Measurements from ENCODE around the gene TMEM8B.
A peak's percentile ranks its signal among the peaks of the same experiment; 100 is the strongest.

TMEM8B gene

DNA sequence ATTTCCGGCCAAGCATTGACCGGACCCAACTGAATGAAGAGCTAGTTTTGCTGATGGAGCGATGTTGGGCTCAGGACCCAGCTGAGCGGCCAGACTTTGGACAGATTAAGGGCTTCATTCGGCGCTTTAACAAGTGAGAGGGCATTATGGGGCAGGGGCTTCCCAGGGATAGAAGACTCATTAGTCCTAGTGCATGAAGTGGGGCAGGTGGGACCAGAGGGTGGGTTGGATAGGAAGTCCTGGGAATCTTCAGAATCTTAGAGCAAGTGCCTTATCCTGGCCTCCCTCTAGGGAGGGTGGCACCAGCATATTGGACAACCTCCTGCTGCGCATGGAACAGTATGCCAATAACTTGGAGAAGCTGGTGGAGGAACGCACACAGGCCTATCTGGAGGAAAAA lies 22.9 kb upstream of the TMEM8B start:
- no peak overlapping the region for H3K4me3 ChIP-seq (ENCODE audit: low read depth, low read length)
- H3K4me1 ChIP-seq, result no peaks in the 10 kb centered on the region
- no peaks in the 10 kb centered on the region for H3K9me3 ChIP-seq
- DNase-seq, result no peak
- TF ChIP-seq, protein P1, sequence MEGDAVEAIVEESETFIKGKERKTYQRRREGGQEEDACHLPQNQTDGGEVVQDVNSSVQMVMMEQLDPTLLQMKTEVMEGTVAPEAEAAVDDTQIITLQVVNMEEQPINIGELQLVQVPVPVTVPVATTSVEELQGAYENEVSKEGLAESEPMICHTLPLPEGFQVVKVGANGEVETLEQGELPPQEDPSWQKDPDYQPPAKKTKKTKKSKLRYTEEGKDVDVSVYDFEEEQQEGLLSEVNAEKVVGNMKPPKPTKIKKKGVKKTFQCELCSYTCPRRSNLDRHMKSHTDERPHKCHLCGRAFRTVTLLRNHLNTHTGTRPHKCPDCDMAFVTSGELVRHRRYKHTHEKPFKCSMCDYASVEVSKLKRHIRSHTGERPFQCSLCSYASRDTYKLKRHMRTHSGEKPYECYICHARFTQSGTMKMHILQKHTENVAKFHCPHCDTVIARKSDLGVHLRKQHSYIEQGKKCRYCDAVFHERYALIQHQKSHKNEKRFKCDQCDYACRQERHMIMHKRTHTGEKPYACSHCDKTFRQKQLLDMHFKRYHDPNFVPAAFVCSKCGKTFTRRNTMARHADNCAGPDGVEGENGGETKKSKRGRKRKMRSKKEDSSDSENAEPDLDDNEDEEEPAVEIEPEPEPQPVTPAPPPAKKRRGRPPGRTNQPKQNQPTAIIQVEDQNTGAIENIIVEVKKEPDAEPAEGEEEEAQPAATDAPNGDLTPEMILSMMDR (IDR thresholded peaks at IDR 0.05; ENCODE audit: low read depth, low read length), result no peak
- peaks cover 2% of the 10 kb centered on the region; the same call in 1 of the 2 replicates for H3K36me3 ChIP-seq
- no peaks in the 10 kb centered on the region for H3K27me3 ChIP-seq

DNA sequence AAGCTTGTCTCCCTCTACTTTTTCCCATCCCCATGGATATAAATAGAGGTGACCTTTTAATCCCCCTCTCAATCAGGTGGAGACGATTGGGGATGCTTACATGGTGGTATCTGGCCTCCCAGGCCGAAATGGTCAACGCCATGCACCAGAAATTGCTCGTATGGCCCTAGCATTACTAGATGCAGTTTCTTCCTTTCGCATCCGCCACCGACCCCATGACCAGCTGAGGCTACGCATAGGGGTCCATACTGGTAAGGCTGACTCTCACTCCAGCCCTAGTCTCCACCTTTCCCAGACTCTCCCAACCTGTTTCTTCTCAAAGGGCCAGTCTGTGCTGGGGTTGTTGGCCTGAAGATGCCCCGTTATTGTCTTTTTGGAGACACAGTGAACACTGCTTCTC lies 20.6 kb upstream of the TMEM8B start:
- peaks cover 2% of the 10 kb centered on the region; the same call in 1 of the 2 replicates for H3K36me3 ChIP-seq
- H3K27me3 ChIP-seq, result no peaks in the 10 kb centered on the region
- H3K4me3 ChIP-seq (ENCODE audit: low read depth, low read length), result no peak overlapping the region
- no peaks in the 10 kb centered on the region for H3K9me3 ChIP-seq
- TF ChIP-seq, protein P1 (IDR thresholded peaks at IDR 0.05; ENCODE audit: low read depth, low read length), result no peak
- DNase-seq, result no peak
- H3K4me1 ChIP-seq, result peaks cover under 1% of the 10 kb centered on the region; the same call in 1 of the 2 replicates

DNA sequence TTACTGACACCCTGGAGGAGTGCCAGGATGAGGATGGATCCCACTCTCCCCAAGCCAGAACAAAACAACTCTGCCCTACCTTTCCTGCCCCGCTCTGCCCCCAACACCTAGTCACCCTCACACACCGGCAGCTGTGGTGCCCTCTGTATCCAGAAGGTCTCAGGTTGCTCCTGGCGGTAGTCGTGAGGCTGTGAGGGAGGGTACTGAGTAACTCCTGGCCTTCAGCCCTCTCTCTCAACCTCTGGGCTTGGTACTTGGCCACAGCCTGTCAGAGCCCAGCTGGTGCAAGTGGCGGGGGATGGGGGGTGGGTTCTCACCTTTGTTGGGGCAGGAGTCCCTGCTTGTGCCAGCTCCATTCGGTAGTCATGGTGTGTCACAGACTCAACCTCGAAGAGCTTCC lies 18.9 kb upstream of the TMEM8B start:
- no peak overlapping the region for H3K4me3 ChIP-seq (ENCODE audit: low read depth, low read length)
- no peaks in the 10 kb centered on the region for H3K27me3 ChIP-seq
- H3K9me3 ChIP-seq, result no peaks in the 10 kb centered on the region
- H3K4me1 ChIP-seq, result peaks cover 8% of the 10 kb centered on the region
- DNase-seq, result no peak
- peaks cover 2% of the 10 kb centered on the region; the same call in 1 of the 2 replicates for H3K36me3 ChIP-seq
- TF ChIP-seq, protein P1 (IDR thresholded peaks at IDR 0.05; ENCODE audit: low read depth, low read length), result no peak

DNA sequence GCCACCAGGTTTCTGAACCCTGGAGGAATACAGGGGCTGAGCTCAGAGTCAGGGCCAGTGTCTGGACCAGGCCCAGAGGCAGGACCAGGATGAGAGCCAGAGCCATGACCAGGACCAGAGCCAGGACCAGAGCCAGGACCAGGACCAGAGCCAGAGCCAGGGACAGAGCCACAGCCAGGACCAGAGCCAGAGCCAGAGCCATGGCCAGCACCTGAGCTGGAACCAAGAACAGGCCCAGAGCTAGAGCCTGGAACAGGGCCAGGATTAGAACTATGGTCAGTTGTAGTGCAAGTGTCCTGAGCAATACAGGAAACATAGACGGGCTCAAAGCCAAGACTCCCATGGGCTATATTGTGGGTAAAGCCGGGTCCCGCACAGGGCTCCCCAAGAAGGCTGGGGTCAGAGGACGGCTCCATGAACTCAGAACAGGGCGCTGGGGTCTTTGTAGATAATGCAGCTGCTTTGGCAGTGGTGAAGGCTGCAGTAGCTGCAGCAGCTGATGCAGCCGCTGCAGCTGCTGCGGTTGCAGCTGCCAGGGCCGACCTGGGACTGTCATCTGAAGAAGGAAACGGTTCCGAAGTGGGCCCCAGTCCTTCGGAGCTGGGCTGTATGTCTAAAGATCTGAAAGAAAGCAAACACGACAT lies 17.5 kb upstream of the TMEM8B start:
- peak overlapping the region; percentile 71 for H3K4me3 ChIP-seq (ENCODE audit: low read depth, low read length)
- no peaks in the 10 kb centered on the region for H3K27me3 ChIP-seq
- no peak for DNase-seq
- H3K36me3 ChIP-seq, result peaks cover 2% of the 10 kb centered on the region; the same call in 1 of the 2 replicates
- TF ChIP-seq, protein P1 (IDR thresholded peaks at IDR 0.05; ENCODE audit: low read depth, low read length), result no peak
- H3K9me3 ChIP-seq, result no peaks in the 10 kb centered on the region
- H3K4me1 ChIP-seq, result peaks cover 8% of the 10 kb centered on the region

DNA sequence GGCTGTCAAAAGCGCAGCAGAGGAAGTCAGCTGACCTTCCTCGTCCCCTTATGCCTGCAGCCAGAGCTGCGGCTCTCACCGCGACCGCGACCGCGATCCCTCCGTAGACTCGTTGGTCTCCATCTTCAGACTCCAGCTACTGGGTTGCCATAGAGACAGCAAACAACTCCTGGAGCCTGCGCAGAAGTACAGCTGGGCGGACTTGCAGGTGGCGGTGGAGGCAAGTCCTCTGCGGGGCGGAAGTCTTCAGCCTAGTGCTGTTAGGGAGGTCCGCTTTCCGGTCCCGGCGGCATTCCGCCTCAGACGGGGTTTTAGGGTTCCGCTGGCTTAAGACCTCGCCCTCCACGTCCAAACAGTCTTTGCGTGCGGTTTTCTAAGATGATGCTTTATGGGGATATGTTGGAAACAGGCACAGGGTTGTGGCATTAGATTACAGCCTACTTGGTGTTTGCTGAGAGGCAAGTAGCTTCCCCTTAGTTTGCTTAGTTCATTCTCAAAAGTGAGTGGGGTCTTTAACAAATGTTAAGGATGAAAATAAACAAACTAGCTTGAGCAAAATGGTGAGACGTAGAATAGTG lies 16.9 kb upstream of the TMEM8B start, which contains the start of gene SPAG8:
TSS of gene SPAG8 (minus strand) at position 238 of the 578 bp plus-strand sequence. CDS start at position 123, 115 bp downstream.
- H3K4me1 ChIP-seq, result peaks cover 8% of the 10 kb centered on the region
- H3K36me3 ChIP-seq, result no peaks in the 10 kb centered on the region
- no peaks in the 10 kb centered on the region for H3K9me3 ChIP-seq
- H3K27me3 ChIP-seq, result no peaks in the 10 kb centered on the region
- TF ChIP-seq, protein P1 (IDR thresholded peaks at IDR 0.05; ENCODE audit: low read depth, low read length), result no peak
- H3K4me3 ChIP-seq (ENCODE audit: low read depth, low read length), result peak within 1 kb of the TSS; percentile 71
- DNase-seq, result peak; percentile 92

All from BE2C (cell line).